Stimulated activated CD4-positive, alpha-beta T cell treated with anti-CD3 and anti-CD28 coated beads, Interleukin-1b, Interleukin-23, amount 100 ng/mL, for 24 hours (primary cell): ENCODE data around the gene HELZ.
"Not testable (repeated sequence)": the region's sequence is repeated elsewhere in the genome, so short reads cannot be mapped to it uniquely, and the experiment has no call there.

ENCODE experiments used
- DNase-seq, 4 experiments: peaks; one replicate each; pipeline ENCODE4 v3.0.0-alpha.2; 2020; ENCODE audit warnings: low read depth in 4 of 4, low spot score in 1 of 4

The HELZ gene

GRCh38 chr17:67229109-67229955 lies 15.7 kb downstream of the HELZ start:
- DNase-seq: no peak

DNA sequence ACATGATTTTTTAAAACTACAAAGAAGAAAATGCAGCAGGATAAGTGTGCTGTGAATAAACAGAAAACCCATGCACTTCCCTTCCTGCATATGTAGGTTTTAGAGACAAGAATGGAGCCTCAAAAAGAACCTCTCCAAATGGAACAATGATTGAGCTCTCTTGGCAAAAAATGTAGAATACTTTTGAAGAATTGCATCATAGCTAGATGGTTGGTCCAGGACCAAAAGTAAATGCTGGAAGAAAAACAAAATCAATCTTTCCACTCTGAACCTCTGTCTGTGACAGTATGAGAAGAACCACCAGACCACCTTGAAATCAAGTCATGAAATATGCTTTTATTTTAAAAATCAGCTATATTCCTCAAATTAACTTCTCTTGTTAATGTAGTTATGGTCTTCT lies 17.5 kb downstream of the HELZ start:
- DNase-seq: no peak

GRCh38 chr17:67225316-67225715 lies 19.7 kb downstream of the HELZ start:
- DNase-seq: no peak

- no peak for DNase-seq
These were observed 20.3 kb downstream of the HELZ start for GRCh38 chr17:67224736-67225135.

DNA sequence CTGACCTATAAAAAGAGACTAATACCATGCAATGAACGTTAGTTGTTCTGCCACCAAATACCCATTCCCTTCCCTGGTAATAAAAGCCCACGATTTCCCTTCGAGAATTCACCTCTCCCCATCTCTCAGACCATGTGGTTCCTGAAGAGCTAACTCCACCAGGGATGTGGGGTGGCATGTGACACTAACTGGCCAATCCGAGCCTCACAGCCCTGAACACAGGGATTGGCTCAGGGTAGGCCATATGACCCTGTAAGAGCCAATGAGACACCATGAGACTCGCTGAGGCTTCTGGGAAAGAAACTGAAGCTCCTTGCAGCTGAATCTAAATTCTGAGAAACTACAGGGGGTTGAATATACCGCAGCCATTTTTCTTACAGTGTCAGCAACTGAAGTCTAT lies 21.1 kb downstream of the HELZ start:
- no peak for DNase-seq

GRCh38 chr17:67221062-67221998 lies 23.7 kb downstream of the HELZ start:
- DNase-seq: no peak

- DNase-seq: no peak
These were observed 26.5 kb downstream of the HELZ start for GRCh38 chr17:67218385-67218950.

DNA sequence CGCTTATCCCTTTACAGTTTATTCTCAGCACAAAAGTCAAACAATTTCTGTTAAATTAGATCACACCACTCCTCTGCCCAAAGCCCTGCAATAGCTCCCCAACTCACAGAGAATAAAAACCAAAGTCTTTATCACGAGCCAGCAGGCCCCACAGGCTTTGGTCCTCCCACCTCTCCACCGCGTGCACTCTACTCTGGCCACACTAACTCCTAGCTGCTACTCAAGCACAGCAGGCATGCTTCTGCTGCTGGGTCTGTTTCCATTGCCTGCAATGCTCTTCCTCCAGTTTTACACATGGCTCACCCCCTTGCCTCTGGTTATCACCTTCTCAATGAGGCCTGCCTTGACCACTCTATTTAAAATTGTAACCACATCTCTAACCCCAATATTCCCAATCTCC lies 27.6 kb downstream of the HELZ start:
- no peak for DNase-seq

GRCh38 chr17:67216578-67217320 lies 28.2 kb downstream of the HELZ start:
- no peak for DNase-seq

GRCh38 chr17:67215991-67216421 lies 29.0 kb downstream of the HELZ start:
- DNase-seq: no peak

- DNase-seq: no peak
These were observed 32.1 kb downstream of the HELZ start for GRCh38 chr17:67212714-67213417.

DNA sequence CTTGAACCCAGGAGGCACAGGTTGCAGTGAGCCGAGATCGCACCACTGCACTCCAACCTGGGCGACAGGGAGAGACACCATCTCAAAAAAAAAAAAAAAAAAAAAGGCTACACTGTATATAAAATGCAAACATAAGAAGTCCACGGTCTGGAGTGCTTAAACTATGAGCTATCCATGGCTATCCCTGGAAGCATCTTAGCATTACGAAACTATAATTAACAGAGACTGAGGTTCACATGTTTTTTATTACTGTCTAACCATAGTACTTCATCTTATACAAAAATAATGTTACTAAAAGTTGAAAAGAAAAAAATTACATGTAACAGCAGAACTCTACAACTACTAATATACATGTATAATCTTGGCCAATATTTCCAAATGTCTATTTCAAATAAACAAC lies 32.8 kb downstream of the HELZ start:
- no peak for DNase-seq

DNA sequence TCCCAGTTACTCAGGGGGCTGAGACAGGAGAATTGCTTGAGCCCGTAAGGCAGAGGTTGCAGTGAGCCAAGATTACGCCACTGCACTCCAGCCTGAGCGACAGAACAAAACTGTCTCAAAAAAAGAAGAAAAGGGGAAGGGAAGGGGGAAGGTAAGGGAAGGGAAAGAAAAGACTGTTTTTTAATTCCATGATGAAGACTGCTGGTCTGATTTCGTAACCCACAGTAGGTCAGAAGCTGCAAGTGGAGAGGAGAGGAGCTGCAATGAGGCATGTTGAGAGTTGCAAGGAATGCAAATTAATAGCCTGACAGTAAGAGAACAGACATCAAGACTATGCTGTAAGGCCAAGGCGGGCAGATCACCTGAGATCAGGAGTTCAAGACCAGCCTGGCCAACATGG lies 33.3 kb downstream of the HELZ start:
- no peak for DNase-seq

DNA sequence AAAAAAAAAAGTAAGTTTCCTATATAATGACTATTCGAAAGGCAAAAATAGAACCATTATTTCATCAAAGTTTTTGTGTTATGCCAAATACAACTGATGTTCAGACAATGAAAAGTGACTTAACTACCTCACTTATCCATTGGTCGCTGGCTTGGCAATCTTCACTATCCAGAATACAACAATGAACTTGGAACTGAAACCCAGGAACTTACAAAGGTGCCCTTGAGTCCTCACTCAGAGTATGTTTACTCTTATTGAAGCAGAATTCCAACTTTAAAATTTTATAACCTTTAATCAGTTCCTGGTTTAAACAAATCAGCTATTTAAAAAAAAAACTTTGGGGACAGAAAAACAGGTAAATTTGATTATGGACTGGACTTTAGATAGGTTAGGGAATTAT lies 34.1 kb downstream of the HELZ start:
- no peak for DNase-seq

DNA sequence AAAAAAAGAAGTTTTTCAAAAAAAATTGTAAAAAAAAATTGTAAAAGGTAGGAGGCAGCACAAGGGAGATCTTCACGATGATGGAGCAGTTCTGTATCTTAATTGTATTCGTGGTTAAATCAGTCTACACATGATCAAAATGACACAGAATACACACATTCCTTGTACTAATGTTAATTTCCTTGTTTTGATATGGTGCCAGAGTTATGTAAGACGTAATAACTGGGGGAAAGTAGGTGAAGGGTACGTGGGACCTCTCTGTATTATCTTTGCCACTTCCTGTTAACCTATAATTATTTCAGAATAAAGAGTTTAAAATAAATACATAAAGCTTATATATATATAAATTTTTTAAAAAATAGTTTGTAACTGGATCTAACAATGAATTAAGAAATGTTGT lies 36.8 kb downstream of the HELZ start:
- no peak for DNase-seq

- DNase-seq: no peak
These were observed 41.2 kb downstream of the HELZ start for GRCh38 chr17:67203818-67204217.

GRCh38 chr17:67202503-67202902 lies 42.5 kb downstream of the HELZ start:
- no peak for DNase-seq

DNA sequence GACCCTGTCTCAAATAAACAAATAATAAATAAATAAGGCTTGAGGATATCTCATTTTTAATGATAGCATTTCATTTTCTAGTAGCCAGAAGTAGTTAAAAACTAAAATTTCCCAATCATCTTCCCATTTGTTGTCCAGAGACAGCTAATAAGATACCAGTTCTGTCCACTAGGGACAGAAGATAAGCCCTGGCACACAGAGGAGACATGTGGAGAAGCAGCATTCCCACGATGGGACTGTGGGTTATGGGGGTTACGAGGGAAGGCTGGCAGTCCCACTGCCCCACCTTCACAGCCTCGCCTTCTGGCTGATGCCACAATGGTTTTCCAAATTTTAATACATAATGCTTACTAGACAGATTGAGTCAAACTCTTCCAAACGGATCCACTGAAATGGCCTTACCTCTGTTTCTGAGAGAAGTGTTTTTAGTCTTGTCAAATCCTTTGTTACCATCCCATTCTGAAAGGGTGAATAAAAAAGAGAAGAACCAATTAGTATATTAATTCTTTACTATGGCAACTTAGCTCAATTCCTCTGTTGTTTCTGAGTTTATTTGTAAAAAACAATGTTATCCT lies 44.2 kb downstream of the HELZ start:
- DNase-seq: no peak

- no peak for DNase-seq
These were observed 46.9 kb downstream of the HELZ start for GRCh38 chr17:67198131-67198530.

DNA sequence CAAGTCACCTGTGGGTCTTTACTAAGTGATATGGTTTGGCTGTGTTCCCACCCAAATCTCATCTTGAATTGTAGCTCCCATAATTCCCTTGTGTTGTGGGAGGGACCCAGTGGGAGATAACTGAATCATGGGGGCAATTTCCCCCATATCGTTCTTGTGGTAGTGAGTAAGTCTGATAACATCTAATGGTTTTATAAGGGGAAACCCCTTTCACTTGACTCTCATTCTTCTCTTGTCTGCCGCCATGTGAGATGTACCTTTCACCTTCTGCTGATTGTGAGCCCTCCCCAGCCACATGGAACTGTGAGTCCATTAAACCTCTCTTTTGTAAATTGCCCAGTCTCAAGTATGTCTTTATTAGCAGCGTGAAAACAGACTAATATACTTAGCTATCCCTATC lies 48.0 kb downstream of the HELZ start:
- not testable (repeated sequence) for DNase-seq
